Bone marrow (tissue), 2 donors: ENCODE measurements around the gene TEX13D.
"Not testable (repeated sequence)": the region's sequence is repeated elsewhere in the genome, so short reads cannot be mapped to it uniquely, and the experiment has no call there.

Experiments
- DNase-seq, 2 donors: peaks; one replicate each; lab custom pipeline; 2025; lab: John Stamatoyannopoulos, UW

Gene TEX13D

GRCh38 chrX:124332481-124333424, at the start of gene TEX13D:
Gene TEX13D (plus strand): TSS chrX:124332660. CDS start chrX:124332918, 258 bp downstream.
- no peak for DNase-seq

- DNase-seq: no peak
Measured at GRCh38 chrX:124289443-124289842, 43.0 kb upstream of the TEX13D start.

DNA sequence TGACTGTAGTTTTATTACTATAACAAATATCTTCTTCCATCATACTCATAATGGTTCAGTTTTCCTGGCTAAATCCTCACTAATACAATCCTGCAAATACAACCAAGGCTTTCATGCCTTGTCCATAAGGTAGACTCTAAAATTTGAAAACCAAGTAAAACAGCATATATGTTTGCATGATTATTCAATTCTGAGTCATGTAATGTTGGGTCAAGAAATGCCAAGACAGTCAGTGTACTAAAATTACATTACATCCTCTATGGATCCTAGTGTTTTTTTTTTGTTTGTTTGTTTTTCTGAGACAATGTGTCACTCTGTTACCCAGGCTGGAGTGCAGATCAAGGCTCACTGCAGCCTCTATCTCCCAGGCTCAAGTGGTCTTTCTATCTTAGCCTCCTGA, 38.6 kb upstream of the TEX13D start:
- DNase-seq: no peak

- not testable (repeated sequence) for DNase-seq
Measured at GRCh38 chrX:124299323-124299722, 33.1 kb upstream of the TEX13D start.

GRCh38 chrX:124300405-124300804, 32.1 kb upstream of the TEX13D start:
- no peak for DNase-seq

DNA sequence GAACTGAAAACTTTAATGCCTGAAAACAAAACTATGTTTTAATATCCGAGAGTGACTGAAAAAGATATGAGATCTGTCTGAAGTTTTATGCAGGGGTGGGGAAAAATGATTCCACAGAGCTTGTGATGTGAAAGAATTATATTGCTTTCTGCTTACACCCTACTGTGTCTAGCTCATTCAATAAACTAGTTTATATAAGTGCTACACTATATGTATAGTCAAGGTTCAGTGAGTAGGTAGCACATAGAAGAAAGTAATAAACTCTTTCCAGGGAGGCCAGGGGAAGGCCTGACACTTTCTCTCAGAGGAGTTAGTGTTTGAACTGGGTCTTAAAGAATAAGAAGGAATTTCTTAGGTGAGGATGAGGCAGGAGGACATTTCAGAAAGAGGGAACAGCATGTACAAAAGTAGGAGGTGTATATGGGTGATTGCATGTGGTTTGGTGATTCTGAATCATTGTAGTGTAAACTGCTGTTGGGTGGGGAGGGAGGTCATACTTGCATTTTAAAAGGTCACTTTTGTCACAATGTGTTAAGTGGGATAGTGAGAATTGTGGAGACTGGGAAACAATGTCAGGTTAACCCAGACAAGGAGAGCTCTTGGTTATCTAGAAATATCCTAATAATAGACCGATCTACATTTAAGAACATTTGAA, 25.1 kb upstream of the TEX13D start:
- no peak for DNase-seq

DNA sequence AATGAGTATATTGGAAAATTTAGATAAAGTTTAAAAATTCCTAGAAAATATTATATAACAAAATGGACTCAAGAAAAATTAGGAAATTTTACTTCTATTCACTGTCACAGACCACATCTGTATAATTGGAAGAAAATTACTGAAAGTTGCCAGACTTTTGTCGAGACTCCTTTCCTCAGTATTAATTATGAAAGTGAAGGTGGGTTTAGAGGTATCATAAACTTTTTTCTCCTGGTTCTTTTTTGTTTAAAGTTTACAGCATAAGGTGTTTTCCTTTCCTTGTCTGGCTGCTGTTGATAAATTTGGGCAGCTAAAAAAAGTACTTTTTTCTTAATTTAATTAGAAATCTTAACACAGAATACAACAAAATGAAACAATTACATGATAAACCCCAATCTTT, 6.7 kb upstream of the TEX13D start:
- no peak for DNase-seq

DNA sequence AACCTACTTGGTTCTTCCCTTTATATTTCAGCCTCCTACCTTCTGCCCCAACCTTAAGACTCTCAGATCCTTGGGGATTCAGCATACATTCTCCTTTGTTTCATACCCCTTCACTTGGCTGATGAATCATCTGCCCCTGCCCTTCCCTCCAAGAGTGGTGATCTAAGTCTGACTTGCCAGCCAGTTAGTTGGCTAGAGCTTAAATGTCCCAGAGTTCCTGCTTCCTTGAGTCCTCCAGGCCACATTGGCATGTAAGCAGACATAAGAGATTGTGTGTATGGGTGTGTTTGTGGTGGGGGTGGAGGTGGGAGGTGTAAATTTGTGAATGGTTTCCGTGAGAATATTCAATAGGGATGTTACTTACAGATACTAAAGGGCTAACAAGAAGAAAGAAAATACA, 3.7 kb upstream of the TEX13D start:
- DNase-seq: no peak

GRCh38 chrX:124333862-124334261, 1.4 kb downstream of the TEX13D start:
- DNase-seq: no peak

DNA sequence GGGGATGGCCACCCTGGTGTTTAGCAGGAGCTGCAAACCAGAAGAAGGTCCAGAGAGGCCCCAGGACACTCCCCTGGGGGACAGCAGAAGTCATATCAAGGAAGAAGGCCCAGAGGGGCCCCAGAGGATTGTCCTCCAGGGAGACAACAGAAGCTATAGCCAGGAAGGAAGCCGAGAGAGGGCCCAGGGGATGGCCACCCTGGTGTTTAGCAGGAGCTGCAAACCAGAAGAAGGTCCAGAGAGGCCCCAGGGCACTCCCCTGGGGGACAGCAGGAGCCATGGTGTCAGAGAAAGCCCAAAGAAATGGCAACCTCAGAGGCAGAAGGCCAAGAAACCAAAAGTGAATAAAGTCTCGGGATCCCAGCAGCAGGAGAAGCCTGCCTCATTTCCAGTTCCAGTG, 2.1 kb downstream of the TEX13D start:
- DNase-seq: not testable (repeated sequence)

GRCh38 chrX:124335598-124335997, 3.1 kb downstream of the TEX13D start:
- peak in 1 of 2 donors; percentile 4 for DNase-seq

DNA sequence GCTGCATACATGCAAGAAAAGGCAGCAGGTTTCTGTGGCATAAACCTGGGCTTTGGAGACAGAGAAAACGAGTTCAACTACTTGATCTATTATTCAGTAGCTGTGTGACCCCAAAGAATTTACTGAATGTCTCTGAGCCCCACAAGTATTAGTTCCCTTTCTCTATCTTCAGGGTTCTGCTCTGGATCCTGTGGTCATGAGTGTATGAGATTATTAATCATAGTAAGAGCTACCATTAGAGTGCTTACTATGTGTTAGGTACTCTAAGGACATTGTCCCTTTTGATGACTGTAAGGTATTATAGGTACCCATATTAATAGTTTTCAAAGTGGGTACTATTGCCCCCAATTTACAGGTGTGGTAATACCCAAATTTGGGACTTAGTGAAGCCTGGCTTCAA, 5.5 kb downstream of the TEX13D start:
- DNase-seq: no peak

- no peak for DNase-seq
Measured at GRCh38 chrX:124338733-124339514, 6.5 kb downstream of the TEX13D start.

DNA sequence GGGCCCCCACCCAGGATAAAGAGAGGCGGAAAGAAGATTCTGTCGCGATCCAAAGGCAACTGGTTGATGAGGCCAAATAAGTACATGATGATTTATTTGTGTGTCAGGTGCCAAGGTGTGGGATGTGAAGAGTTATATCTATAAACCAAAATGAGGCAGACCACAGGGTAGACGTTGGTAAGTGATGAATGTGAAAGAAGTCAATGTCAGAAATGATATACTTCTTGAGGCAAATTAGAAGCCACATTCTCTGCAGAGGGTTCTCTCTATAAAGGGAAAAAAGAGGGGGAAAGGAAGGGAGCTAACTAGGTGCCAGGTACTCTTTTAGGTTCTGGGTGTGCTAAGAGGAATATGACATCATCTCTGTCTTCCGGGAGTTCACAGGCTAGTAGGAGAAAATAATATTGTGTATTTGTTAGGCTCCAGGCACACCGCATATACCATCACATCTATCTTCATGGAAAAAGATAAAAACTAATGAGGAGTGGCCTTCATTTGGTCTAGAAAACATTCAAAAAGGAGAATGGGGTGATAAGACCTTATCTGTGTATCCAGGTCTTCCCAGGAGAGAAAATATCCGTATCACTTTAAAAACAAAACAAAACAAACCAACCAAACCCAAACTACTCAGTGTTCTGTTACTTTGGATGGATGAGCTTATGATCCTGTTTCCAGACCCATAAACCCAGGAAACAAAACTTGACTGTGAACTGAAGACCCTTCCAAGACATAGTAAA, 9.1 kb downstream of the TEX13D start:
- DNase-seq: no peak

GRCh38 chrX:124342174-124342867, 9.9 kb downstream of the TEX13D start:
- no peak for DNase-seq

- DNase-seq: no peak
Measured at GRCh38 chrX:124343016-124343415, 10.6 kb downstream of the TEX13D start.

DNA sequence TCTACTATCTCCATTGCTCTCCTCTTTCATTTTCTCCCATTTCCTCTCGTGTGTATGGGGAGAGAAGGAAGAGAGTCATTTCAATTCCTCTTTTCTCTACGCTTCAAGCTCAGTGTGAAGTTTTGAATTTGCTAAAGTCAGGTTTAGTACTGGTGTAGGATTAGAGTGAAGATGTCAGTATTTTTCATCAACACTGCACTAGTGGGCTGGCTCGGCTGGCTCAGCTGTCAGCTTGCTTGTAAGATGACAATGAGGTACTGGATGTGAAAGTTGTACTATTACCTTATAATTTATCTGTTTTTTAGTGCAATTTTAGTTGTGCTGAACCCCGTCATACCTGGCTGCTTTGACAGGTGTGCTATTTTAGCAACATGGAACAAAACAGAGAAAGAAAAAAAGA, 11.8 kb downstream of the TEX13D start:
- no peak for DNase-seq

- no peak for DNase-seq
Measured at GRCh38 chrX:124346117-124346876, 13.8 kb downstream of the TEX13D start, which contains the start of gene SH2D1A. Gene SH2D1A (plus strand): TSS chrX:124346563. CDS start chrX:124346643, 80 bp downstream.

- no peak for DNase-seq
Measured at GRCh38 chrX:124346877-124347241, 14.4 kb downstream of the TEX13D start.

DNA sequence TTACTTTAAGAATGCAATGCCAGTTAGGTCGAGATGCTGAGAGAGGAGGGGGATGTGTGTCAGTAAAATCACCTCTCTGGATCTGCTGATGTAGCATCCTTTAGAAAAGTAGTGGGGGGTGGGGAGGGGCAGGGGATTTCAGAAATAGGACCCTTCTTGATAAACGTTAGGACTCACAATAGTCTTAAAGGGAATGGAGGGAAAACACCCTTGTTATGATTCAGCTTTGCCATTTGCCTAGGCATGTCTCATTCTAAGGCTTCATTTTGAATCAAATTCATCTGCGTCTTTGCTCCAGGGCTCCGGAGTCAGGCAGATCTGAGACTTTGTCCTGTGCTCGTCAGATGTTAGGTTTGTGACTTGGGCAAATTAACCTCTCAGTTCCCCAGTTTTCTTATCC, 14.8 kb downstream of the TEX13D start:
- no peak for DNase-seq
